DOHH2 (cell line): ENCODE data around the gene MAP4K1.
"Not testable (repeated sequence)": the region's sequence is repeated elsewhere in the genome, so short reads cannot be mapped to it uniquely, and the experiment has no call there.

Experiments
- H3F3A ChIP-seq: fragments of 200-600 bp; sonication (generic), shearing (Covaris generic); 2 replicates; pipeline ENCODE4 v1.6.0; 2016; ENCODE audit warnings: antibody characterized with exemption, mild to moderate bottlenecking; ENCODE audit not compliant: control insufficient read depth, insufficient read depth
- H3K27ac ChIP-seq: fragments of 200-600 bp; sonication (generic); 2 replicates; pipeline ENCODE4 v1.5.1; 2014; ENCODE audit warnings: low read depth, mild to moderate bottlenecking, low read length, moderate library complexity
- H3K27me3 ChIP-seq: fragments of 200-600 bp; sonication (generic); 2 replicates; pipeline ENCODE4 v1.6.1; 2014; ENCODE audit warnings: mild to moderate bottlenecking, low read length, mixed read lengths; ENCODE audit not compliant: control insufficient read depth
- H3K36me3 ChIP-seq: fragments of 200-600 bp; sonication (generic); 2 replicates; pipeline ENCODE4 v1.6.1; 2014; ENCODE audit warnings: mild to moderate bottlenecking, low read length, moderate library complexity, mixed read lengths; ENCODE audit not compliant: control insufficient read depth
- H3K4me1 ChIP-seq: fragments of 200-600 bp; sonication (generic); 2 replicates; pipeline ENCODE4 v1.6.1; 2014; ENCODE audit warnings: mild to moderate bottlenecking, low read length, mixed read lengths; ENCODE audit not compliant: control insufficient read depth
- H3K4me2 ChIP-seq: fragments of 200-600 bp; sonication (generic); 2 replicates; pipeline ENCODE4 v1.6.0; 2014; ENCODE audit warnings: mild to moderate bottlenecking, low read length, moderate library complexity
- H3K4me3 ChIP-seq: fragments of 200-600 bp; sonication (generic); 2 replicates; pipeline ENCODE4 v1.5.1; 2014; ENCODE audit warnings: mild to moderate bottlenecking, low read length, mixed read lengths
- H3K79me2 ChIP-seq: fragments of 200-600 bp; sonication (generic); 2 replicates; pipeline ENCODE4 v1.6.1; 2014; ENCODE audit warnings: mild to moderate bottlenecking, low read length, mixed read lengths; ENCODE audit not compliant: control insufficient read depth
- H3K9me2 ChIP-seq: fragments of 200-600 bp; sonication (generic); replicated peaks from 2 replicates; pipeline ENCODE4 v1.6.1; 2014; ENCODE audit warnings: mild to moderate bottlenecking, low read length, mixed read lengths; ENCODE audit not compliant: control insufficient read depth
- H3K9me3 ChIP-seq: fragments of 200-600 bp; sonication (generic); 2 replicates; pipeline ENCODE4 v1.6.1; 2014; ENCODE audit warnings: antibody characterized with exemption, low read length, mixed read lengths; ENCODE audit not compliant: control insufficient read depth, insufficient read depth
- H4K20me1 ChIP-seq: fragments of 200-600 bp; sonication (generic); 2 replicates; pipeline ENCODE4 v1.6.0; 2014; ENCODE audit warnings: low read depth, mild to moderate bottlenecking, antibody characterized with exemption, low read length, moderate library complexity; ENCODE audit not compliant: control insufficient read depth, insufficient read depth
- EZH2phosphoT487 ChIP-seq: fragments of 200-600 bp; sonication (generic); IDR thresholded peaks from 2 replicates; pipeline ENCODE4 v1.6.1; 2017; ENCODE audit warnings: borderline replicate concordance, mild to moderate bottlenecking, antibody characterized with exemption, low read length, moderate library complexity, mixed read lengths
- TF ChIP-seq, protein P1 (sequence below): fragments of 200-600 bp; sonication (generic); IDR thresholded peaks from one replicate; pipeline ENCODE4 v1.5.1; 2014; ENCODE audit warnings: antibody characterized with exemption, mild to moderate bottlenecking, low read depth, low read length; ENCODE audit not compliant: poor library complexity, severe bottlenecking

MAP4K1 gene

GRCh38 chr19:38561658-38562057 lies 56.1 kb downstream of the MAP4K1 start:
- Histone ChIP-seq H3K4me3 (no peak overlapping the region), H3K79me2 (no peaks in the 10 kb centered on the region), H3K4me2 (no peak overlapping the region), H3K4me1 (peaks cover 40% of the 10 kb centered on the region), H4K20me1 (no peaks in the 10 kb centered on the region), H3K9me2 (no peaks in the 10 kb centered on the region), H3F3A (peaks cover 11% of the 10 kb centered on the region), H3K27ac (no peak overlapping the region), H3K36me3 (no peaks in the 10 kb centered on the region), H3K9me3 (no peaks in the 10 kb centered on the region), H3K27me3 (peaks cover 14% of the 10 kb centered on the region)
- TF ChIP-seq EZH2phosphoT487: no peak
- TF ChIP-seq, protein P1, sequence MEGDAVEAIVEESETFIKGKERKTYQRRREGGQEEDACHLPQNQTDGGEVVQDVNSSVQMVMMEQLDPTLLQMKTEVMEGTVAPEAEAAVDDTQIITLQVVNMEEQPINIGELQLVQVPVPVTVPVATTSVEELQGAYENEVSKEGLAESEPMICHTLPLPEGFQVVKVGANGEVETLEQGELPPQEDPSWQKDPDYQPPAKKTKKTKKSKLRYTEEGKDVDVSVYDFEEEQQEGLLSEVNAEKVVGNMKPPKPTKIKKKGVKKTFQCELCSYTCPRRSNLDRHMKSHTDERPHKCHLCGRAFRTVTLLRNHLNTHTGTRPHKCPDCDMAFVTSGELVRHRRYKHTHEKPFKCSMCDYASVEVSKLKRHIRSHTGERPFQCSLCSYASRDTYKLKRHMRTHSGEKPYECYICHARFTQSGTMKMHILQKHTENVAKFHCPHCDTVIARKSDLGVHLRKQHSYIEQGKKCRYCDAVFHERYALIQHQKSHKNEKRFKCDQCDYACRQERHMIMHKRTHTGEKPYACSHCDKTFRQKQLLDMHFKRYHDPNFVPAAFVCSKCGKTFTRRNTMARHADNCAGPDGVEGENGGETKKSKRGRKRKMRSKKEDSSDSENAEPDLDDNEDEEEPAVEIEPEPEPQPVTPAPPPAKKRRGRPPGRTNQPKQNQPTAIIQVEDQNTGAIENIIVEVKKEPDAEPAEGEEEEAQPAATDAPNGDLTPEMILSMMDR: no peak

GRCh38 chr19:38561053-38561606 lies 56.6 kb downstream of the MAP4K1 start:
- Histone ChIP-seq H3K79me2 (no peaks in the 10 kb centered on the region), H3K36me3 (no peaks in the 10 kb centered on the region), H3K4me1 (peaks cover 43% of the 10 kb centered on the region), H3K27ac (no peak overlapping the region), H3K27me3 (peaks cover 11% of the 10 kb centered on the region), H3K9me2 (no peaks in the 10 kb centered on the region), H3K4me2 (no peak overlapping the region), H3K4me3 (no peak overlapping the region), H3F3A (peaks cover 11% of the 10 kb centered on the region), H4K20me1 (no peaks in the 10 kb centered on the region), H3K9me3 (no peaks in the 10 kb centered on the region)
- TF ChIP-seq, protein P1: no peak
- no peak for TF ChIP-seq EZH2phosphoT487

GRCh38 chr19:38559428-38560401 lies 58.0 kb downstream of the MAP4K1 start:
- Histone ChIP-seq H3K36me3 (no peaks in the 10 kb centered on the region), H3K27ac (peak overlapping the region; percentile 75), H3K9me3 (no peaks in the 10 kb centered on the region), H3K9me2 (no peaks in the 10 kb centered on the region), H3K4me1 (peaks cover 49% of the 10 kb centered on the region), H3K27me3 (peaks cover 2% of the 10 kb centered on the region), H3K79me2 (no peaks in the 10 kb centered on the region), H4K20me1 (no peaks in the 10 kb centered on the region), H3F3A (peaks cover 13% of the 10 kb centered on the region), H3K4me3 (peak overlapping the region; percentile 51), H3K4me2 (peak overlapping the region; percentile 72)
- TF ChIP-seq EZH2phosphoT487: no peak
- TF ChIP-seq, protein P1: no peak

- H3K9me3 ChIP-seq, H3K27me3 ChIP-seq, H3K9me2 ChIP-seq, H3K79me2 ChIP-seq, H3K36me3 ChIP-seq, H3K4me3 ChIP-seq, H4K20me1 ChIP-seq: not testable (repeated sequence)
- peak overlapping the region; percentile 75 for H3K27ac ChIP-seq
- H3K4me2 ChIP-seq: peak overlapping the region; percentile 72; the same call in 1 of the 2 replicates
- peaks cover 13% of the 10 kb centered on the region for H3F3A ChIP-seq
- H3K4me1 ChIP-seq: peaks cover 52% of the 10 kb centered on the region
These were observed 58.8 kb downstream of the MAP4K1 start for GRCh38 chr19:38558933-38559332.
